Sciatic nerve (tissue), 2 donors: ENCODE measurements around the gene MYO3B. TPM values are rescaled to one million over a fixed set of nuclear protein-coding genes. Genes with fewer than 3 reads are reported as not detected.
A peak's percentile ranks its signal among the peaks of the same experiment; 100 is the strongest.
"Not testable (repeated sequence)": the region's sequence is repeated elsewhere in the genome, so short reads cannot be mapped to it uniquely, and the experiment has no call there.

Experiments used
- ATAC-seq: fragments of 200-7000 bp; cut with Tn5 transposase; one replicate; pipeline ENCODE4 v1.9.1; 2020; ENCODE audit warnings: mild to moderate bottlenecking, moderate library complexity
- DNase-seq: peaks from one replicate; pipeline ENCODE4 v3.0.0-alpha.2; 2020; ENCODE audit warnings: low spot score
- intact Hi-C: fragments of 100-400 bp; cut with DNase I; formaldehyde crosslinking; loops from one replicate; pipeline ENCODE4 v1.14.2; 2022
- total RNA-seq: library from RNA; stranded (reverse); fragmentation: NEBNext Ultra II Directional; extraction: Animal tissue kit (Norgen Biotek cat#: 25700); gene quantifications from one replicate; pipeline ENCODE4 v1.2.1, GENCODE V29; 2021
- donor health status: DM: no; HTN: no; CAD: no.
- donor health status: DM: no; HTN: no; CAD: no.

Gene MYO3B
- total RNA-seq, 1 donor from 2014 or later: 0.13 TPM

GRCh38 chr2:170587922-170588321 lies 410.0 kb downstream of the MYO3B start:
- peak; percentile 22 for ATAC-seq
- intact Hi-C loops: no loop called here
- no peak for DNase-seq

DNA sequence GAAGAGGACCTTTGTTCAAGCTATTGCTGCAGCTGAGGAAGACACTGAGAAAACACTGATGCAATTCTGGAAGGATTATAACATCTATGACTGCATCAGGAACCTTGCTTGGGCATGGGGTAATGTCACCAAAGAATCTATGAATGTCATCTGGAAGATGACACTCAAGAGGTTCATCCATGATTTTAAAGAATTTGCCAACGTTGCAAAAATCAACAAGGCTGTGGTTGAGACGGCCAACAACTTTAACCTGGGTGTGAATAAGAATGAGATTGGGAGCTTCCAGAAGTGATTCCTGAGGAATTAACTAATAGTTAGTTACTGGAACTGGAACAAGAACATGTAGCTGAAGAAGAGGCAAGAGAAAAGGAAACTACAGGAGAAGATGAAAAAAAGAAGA lies 410.8 kb downstream of the MYO3B start:
- intact Hi-C loops: no loop called here
- DNase-seq (no peak), ATAC-seq (no peak)

DNA sequence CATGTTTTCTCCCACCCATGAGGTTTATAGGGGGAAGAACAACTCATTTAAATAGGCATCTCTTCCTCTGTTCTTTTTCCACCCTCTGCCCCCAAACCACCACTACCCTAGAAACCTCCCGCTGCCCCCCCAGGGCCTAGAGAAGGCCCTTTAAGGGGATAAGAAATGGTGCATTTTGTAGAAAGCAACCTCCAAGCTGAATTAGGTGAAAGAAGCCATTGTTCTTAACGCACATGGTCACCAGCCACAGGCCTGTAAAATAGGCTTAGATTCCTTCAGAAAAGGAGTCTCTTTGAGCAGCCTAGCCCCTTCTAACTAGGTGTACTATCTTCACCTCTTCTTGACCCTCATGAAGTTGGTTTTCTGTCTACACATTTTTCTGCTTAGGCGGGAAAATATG lies 418.6 kb downstream of the MYO3B start:
- intact Hi-C loops: no loop called here
- DNase-seq (no peak), ATAC-seq (no peak)

- ATAC-seq (peak; percentile 84), DNase-seq (no peak)
- intact Hi-C loops: no loop called here
These were observed 420.1 kb downstream of the MYO3B start for GRCh38 chr2:170598067-170598395.

DNA sequence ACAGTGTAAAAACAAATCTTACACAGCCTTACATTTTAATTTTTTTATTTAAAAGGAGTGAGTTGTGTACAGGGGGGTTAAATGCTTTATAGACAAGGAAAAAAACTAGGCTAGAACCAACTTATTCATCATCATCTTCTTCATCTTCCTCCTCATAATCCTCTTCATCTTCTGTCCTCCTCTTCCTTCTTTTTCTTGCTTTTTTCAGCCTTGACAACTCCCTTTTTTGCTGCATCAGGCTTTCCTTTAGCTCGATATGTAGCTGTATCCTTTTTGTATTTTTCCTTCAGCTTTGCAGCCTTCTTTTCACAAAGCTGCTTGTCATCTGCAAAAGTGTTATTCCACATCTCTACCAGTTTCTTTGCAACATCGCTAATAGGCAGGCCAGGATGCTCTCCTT lies 423.5 kb downstream of the MYO3B start:
- DNase-seq (no peak), ATAC-seq (no peak)
- intact Hi-C loops: no loop called here

DNA sequence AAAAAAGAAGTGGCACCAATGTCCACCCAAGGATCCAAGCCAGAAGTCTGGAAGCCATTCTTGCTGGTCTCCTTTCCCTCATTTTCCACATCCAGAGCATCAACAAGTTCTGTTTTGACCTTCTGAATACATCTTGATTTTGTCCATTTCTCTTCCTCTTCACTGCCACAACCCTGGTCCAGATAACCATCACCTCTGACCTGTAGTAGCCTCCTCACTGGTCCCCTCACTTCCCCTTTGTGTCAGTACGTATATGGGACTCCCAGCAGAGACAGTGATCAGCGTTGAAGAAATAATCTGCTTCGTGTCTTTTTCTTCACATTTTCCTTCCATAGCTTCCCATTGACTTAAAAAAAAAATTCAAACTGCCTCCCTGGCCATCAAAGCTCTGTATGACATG lies 427.9 kb downstream of the MYO3B start:
- no peak for DNase-seq
- intact Hi-C loops: no loop called here
- no peak for ATAC-seq

DNA sequence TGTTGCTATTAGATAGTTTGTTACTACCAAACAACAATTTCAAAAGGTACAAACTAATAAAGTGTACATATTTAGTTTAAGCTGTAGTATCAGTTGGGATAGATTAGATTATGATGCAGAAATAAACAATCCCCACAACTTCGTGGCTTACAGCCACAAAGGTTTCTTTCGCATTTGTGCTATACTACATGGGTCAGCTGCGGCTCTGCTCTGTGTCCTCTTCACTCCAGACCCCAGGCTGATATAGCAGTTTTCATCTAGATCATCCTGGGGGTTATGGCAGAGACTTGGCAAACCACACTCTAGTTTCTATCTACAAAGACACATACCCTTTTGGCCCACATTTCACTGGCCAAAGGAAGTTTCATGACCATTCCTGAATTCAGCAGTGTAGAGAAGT lies 429.2 kb downstream of the MYO3B start:
- no peak for DNase-seq
- no peak for ATAC-seq
- intact Hi-C loops: no loop called here

DNA sequence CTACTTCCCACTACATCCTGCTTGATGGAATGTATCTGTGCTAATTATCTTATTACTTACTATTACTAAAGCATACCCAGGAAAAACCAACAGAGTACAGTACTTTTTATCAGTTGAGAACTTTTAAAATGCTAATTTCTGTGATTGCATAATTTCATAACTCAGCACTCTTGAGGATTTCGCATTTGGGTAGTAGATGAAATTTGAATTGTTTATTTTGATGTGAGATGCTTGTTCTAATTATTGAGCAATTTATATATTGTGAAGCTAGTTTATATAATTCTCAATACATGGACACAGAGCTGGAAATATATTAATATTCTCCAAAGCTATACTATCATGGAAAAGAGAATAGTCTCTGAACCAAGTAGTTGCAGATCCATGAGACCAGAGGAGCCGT lies 432.7 kb downstream of the MYO3B start:
- ATAC-seq (no peak), DNase-seq (no peak)
- intact Hi-C loops: no loop called here

DNA sequence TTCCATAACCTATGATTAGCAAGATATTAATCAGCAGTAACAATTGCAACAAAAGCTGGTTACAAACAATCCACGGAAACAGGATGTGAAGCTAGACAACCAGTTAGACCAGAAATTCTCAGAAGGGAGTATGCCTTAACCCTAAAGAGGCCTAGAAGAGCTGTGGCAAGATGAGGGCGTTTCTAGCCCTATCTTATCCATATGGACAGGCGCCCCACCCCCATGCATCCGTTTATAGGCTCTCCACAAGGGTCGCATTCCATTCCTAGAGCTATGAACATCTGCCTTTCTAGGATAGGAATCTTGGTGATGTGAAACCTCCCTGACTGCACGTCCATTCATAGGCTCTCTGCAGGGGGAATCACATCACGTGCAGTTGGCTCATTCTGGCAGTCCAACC lies 441.0 kb downstream of the MYO3B start:
- intact Hi-C loops, ATAC-seq, DNase-seq: not testable (repeated sequence)

DNA sequence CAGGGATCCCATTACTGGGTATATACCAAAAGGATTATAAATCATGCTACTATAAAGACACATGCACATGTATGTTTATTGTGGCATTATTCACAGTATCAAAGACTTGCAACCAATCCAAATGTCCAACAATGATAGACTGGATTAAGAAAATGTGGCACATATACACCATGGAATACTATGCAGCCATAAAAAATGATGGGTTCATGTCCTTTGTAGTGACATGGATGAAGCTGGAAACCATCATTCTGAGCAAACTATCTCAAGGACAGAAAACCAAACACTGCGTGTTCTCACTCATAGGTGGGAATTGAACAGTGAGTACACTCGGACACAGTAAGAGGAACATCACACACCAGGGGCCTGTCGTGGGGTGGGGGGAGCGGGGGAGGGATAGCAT lies 457.1 kb downstream of the MYO3B start:
- DNase-seq, intact Hi-C loops, ATAC-seq: not testable (repeated sequence)

GRCh38 chr2:170639635-170640034 lies 461.7 kb downstream of the MYO3B start:
- DNase-seq: no peak
- no peak for ATAC-seq
- intact Hi-C loops: no loop called here

GRCh38 chr2:170641961-170642360 lies 464.0 kb downstream of the MYO3B start:
- no peak for DNase-seq
- intact Hi-C loops: no loop called here
- ATAC-seq: no peak

GRCh38 chr2:170643346-170643745 lies 465.4 kb downstream of the MYO3B start:
- no peak for DNase-seq
- no peak for ATAC-seq
- intact Hi-C loops: no loop called here

GRCh38 chr2:170647741-170648436 lies 469.9 kb downstream of the MYO3B start:
- ATAC-seq (no peak), DNase-seq (no peak)
- intact Hi-C loops: no loop called here

DNA sequence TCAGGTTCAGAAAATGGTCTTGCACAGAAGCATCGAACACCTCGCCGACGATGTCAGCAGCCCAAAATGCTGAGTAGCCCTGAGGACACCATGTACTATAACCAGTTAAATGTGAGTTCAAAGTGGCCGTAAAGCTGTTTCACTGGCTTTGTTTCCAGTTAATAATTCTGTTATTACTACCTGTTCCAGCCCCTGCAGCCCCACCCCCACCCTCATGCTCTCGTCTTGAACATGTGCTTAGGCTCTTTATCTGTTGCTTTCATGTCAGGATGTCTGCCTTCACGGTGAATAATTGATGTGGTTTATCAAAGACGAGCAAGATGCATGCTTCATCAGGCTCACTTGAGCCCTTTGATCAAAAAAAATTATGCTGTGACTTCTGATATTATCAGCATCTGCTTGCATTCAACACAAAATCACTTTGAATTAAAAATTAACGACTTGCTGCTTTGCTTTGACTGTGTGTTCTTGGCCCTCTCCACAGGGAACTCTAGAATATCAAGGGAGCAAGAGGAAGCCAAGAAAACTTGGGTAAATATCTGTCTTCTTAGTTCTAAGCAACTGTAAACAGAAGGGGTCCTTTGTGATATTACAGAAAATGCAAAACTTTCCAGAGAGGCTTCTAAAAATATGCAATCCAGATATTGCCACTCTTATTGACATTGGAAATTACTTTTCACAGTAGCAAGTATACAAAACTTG lies 473.8 kb downstream of the MYO3B start:
- no peak for DNase-seq
- intact Hi-C loops: no loop called here
- ATAC-seq: peak; percentile 44

GRCh38 chr2:170652637-170653417 lies 474.9 kb downstream of the MYO3B start:
- intact Hi-C loops: no loop called here
- ATAC-seq (no peak), DNase-seq (no peak)

GRCh38 chr2:170656669-170657068 lies 478.7 kb downstream of the MYO3B start:
- ATAC-seq (no peak), DNase-seq (no peak)
- intact Hi-C loops: no loop called here

- intact Hi-C loops: no loop called here
- ATAC-seq: peak; percentile 78
- DNase-seq: no peak
These were observed 482.5 kb downstream of the MYO3B start for GRCh38 chr2:170660409-170660808.

DNA sequence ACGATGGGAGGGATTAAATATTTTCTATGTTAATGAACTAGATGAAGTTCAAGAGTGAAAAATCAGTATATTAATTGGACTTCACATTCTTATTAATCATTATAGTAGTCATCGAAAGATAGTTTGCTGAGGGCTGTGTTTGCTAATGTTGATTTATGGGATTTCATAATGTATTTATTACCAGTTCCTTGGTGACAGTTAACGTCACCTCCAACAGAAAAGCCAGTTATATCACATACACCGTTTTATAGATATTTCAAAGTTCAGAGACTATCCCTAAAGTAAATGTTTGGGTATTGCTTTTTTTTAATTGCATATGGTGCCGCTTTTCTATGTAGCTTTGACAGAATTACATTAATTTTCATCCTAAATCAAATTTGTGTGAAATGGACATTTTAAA lies 487.8 kb downstream of the MYO3B start:
- no peak for ATAC-seq
- DNase-seq: no peak
- intact Hi-C loops: no loop called here

- intact Hi-C loops: no loop called here
- ATAC-seq (no peak), DNase-seq (no peak)
These were observed 492.0 kb downstream of the MYO3B start for GRCh38 chr2:170669909-170670308.
